ENCODE measurements around the gene ACE.

The ACE gene

GRCh38 chr17:63537991-63538692, 61.3 kb downstream of the ACE start:
- H3K27me3 ChIP-seq (ENCODE audit: insufficient read depth, low read length) = peaks cover 4% of the 10 kb centered on the region
- no peaks in the 10 kb centered on the region for H3K36me3 ChIP-seq (ENCODE audit: insufficient read depth, low read length)
- H3K9me3 ChIP-seq (ENCODE audit: low read length) = no peaks in the 10 kb centered on the region
- H2AFZ ChIP-seq (ENCODE audit: low read depth, low read length) = no peak overlapping the region
- peaks cover 8% of the 10 kb centered on the region for H3K4me1 ChIP-seq (ENCODE audit: insufficient read depth, low read length)
- H3K4me3 ChIP-seq (ENCODE audit: low read length) = no peak overlapping the region

- Histone ChIP-seq H3K4me1 (ENCODE audit: insufficient read depth, low read length) (peaks cover 11% of the 10 kb centered on the region), H3K36me3 (ENCODE audit: insufficient read depth, low read length) (no peaks in the 10 kb centered on the region), H2AFZ (ENCODE audit: low read depth, low read length) (no peak overlapping the region), H3K4me3 (ENCODE audit: low read length) (no peak overlapping the region), H3K27me3 (ENCODE audit: insufficient read depth, low read length) (peaks cover 4% of the 10 kb centered on the region), H3K9me3 (ENCODE audit: low read length) (no peaks in the 10 kb centered on the region)
Observed at GRCh38 chr17:63538693-63539595, 62.1 kb downstream of the ACE start.

DNA sequence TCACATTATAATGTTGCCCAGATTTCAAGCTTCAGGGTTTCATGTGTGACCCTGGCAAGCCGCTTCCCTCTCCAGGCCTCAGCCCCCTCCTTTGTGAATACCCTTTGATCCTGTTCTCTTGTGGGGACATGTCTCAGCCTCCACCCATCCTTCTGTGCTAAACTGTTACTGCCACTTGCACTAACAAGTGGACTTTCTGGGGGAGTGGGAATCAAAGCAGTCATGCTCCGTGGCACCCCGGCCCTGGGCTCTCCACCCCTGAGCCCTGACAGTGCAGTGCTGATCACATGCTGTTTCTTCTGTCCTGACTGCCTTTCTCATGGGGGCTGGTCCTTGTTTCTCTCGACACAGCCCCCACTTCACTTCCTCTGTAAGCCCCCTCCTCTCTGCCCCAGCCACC, 63.7 kb downstream of the ACE start:
- H3K27me3 ChIP-seq (ENCODE audit: insufficient read depth, low read length) = peaks cover 4% of the 10 kb centered on the region
- H3K4me3 ChIP-seq (ENCODE audit: low read length) = no peak overlapping the region
- no peak overlapping the region for H2AFZ ChIP-seq (ENCODE audit: low read depth, low read length)
- H3K4me1 ChIP-seq (ENCODE audit: insufficient read depth, low read length) = peaks cover 11% of the 10 kb centered on the region
- H3K9me3 ChIP-seq (ENCODE audit: low read length) = no peaks in the 10 kb centered on the region
- H3K36me3 ChIP-seq (ENCODE audit: insufficient read depth, low read length) = no peaks in the 10 kb centered on the region

DNA sequence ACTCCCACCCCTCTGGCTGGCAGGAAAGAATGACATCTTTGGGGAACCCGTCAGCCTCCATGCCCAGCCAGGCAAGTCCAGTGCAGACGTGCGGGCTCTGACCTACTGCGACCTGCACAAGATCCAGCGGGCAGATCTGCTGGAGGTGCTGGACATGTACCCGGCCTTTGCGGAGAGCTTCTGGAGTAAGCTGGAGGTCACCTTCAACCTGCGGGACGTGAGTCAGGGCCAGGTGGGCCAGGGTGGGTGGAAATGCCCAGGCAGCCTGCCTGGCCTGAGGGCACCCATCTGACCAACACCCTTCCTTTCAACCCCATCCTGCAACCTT, 65.3 kb downstream of the ACE start:
- Histone ChIP-seq H2AFZ (ENCODE audit: low read depth, low read length) (no peak overlapping the region), H3K4me1 (ENCODE audit: insufficient read depth, low read length) (peaks cover 11% of the 10 kb centered on the region), H3K27me3 (ENCODE audit: insufficient read depth, low read length) (peaks cover 4% of the 10 kb centered on the region), H3K36me3 (ENCODE audit: insufficient read depth, low read length) (no peaks in the 10 kb centered on the region), H3K9me3 (ENCODE audit: low read length) (no peaks in the 10 kb centered on the region), H3K4me3 (ENCODE audit: low read length) (no peak overlapping the region)

- Histone ChIP-seq H3K9me3 (ENCODE audit: low read length) (no peaks in the 10 kb centered on the region), H3K4me1 (ENCODE audit: insufficient read depth, low read length) (peaks cover 11% of the 10 kb centered on the region), H2AFZ (ENCODE audit: low read depth, low read length) (no peak overlapping the region), H3K36me3 (ENCODE audit: insufficient read depth, low read length) (no peaks in the 10 kb centered on the region), H3K4me3 (ENCODE audit: low read length) (no peak overlapping the region), H3K27me3 (ENCODE audit: insufficient read depth, low read length) (peaks cover 4% of the 10 kb centered on the region)
Observed at GRCh38 chr17:63542942-63543821, 66.3 kb downstream of the ACE start.

GRCh38 chr17:63543822-63544420, 67.1 kb downstream of the ACE start:
- no peak overlapping the region for H3K4me3 ChIP-seq (ENCODE audit: low read length)
- H3K4me1 ChIP-seq (ENCODE audit: insufficient read depth, low read length) = peaks cover 11% of the 10 kb centered on the region
- no peak overlapping the region for H2AFZ ChIP-seq (ENCODE audit: low read depth, low read length)
- peaks cover 4% of the 10 kb centered on the region for H3K27me3 ChIP-seq (ENCODE audit: insufficient read depth, low read length)
- H3K36me3 ChIP-seq (ENCODE audit: insufficient read depth, low read length) = no peaks in the 10 kb centered on the region
- no peaks in the 10 kb centered on the region for H3K9me3 ChIP-seq (ENCODE audit: low read length)

GRCh38 chr17:63544467-63545301, 67.8 kb downstream of the ACE start:
- no peaks in the 10 kb centered on the region for H3K9me3 ChIP-seq (ENCODE audit: low read length)
- H3K27me3 ChIP-seq (ENCODE audit: insufficient read depth, low read length) = no peaks in the 10 kb centered on the region
- H3K4me3 ChIP-seq (ENCODE audit: low read length) = no peak overlapping the region
- H3K4me1 ChIP-seq (ENCODE audit: insufficient read depth, low read length) = peaks cover 11% of the 10 kb centered on the region
- H3K36me3 ChIP-seq (ENCODE audit: insufficient read depth, low read length) = no peaks in the 10 kb centered on the region
- no peak overlapping the region for H2AFZ ChIP-seq (ENCODE audit: low read depth, low read length)

GRCh38 chr17:63546308-63547082, 69.6 kb downstream of the ACE start:
- Histone ChIP-seq H3K4me3 (ENCODE audit: low read length) (no peak overlapping the region), H3K4me1 (ENCODE audit: insufficient read depth, low read length) (peaks cover 5% of the 10 kb centered on the region), H2AFZ (ENCODE audit: low read depth, low read length) (no peak overlapping the region)

GRCh38 chr17:63547083-63547523, 70.2 kb downstream of the ACE start:
- Histone ChIP-seq H3K9me3 (ENCODE audit: low read length) (no peaks in the 10 kb centered on the region), H3K27me3 (ENCODE audit: insufficient read depth, low read length) (no peaks in the 10 kb centered on the region), H3K4me3 (ENCODE audit: low read length) (no peak overlapping the region), H3K36me3 (ENCODE audit: insufficient read depth, low read length) (no peaks in the 10 kb centered on the region), H2AFZ (ENCODE audit: low read depth, low read length) (no peak overlapping the region), H3K4me1 (ENCODE audit: insufficient read depth, low read length) (peaks cover 7% of the 10 kb centered on the region)

More at GRCh38 chr17:63546308-63547082, 69.6 kb downstream of the ACE start:
- no peaks in the 10 kb centered on the region for H3K36me3 ChIP-seq (ENCODE audit: insufficient read depth, low read length)
- H3K9me3 ChIP-seq (ENCODE audit: low read length) = no peaks in the 10 kb centered on the region
- no peaks in the 10 kb centered on the region for H3K27me3 ChIP-seq (ENCODE audit: insufficient read depth, low read length)
